Measurements from ENCODE around the gene ACOT7.

- TF ChIP-seq ATF2 (CRISPR knock-in tag; IDR thresholded peaks at IDR 0.05; ENCODE audit: borderline replicate concordance, low read depth): no peak
- TF ChIP-seq CTCF (IDR thresholded peaks at IDR 0.05): no peak
- no peak for TF ChIP-seq SP1 (CRISPR knock-in tag; conservative IDR thresholded peaks at IDR 0.05)
- TF ChIP-seq E2F4 (CRISPR knock-in tag; IDR thresholded peaks at IDR 0.05; ENCODE audit: borderline replicate concordance, low read depth): no peak
- TF ChIP-seq RELA (CRISPR knock-in tag; IDR thresholded peaks at IDR 0.05; ENCODE audit: borderline replicate concordance): no peak
- no peak for TF ChIP-seq ZBTB43 (CRISPR knock-in tag; IDR thresholded peaks at IDR 0.05)
- no peak for TF ChIP-seq FOXJ3 (CRISPR knock-in tag; IDR thresholded peaks at IDR 0.05; ENCODE audit: borderline replicate concordance)
- TF ChIP-seq ARID4B (CRISPR knock-in tag; IDR thresholded peaks at IDR 0.05; ENCODE audit: borderline replicate concordance): no peak
- TF ChIP-seq TCF7 (CRISPR knock-in tag; IDR thresholded peaks at IDR 0.05; ENCODE audit: low read depth): no peak
- TF ChIP-seq GABPB1 (CRISPR knock-in tag; IDR thresholded peaks at IDR 0.05): no peak
- no peak for TF ChIP-seq ATF3 (CRISPR knock-in tag; conservative IDR thresholded peaks at IDR 0.05)
Observed at GRCh38 chr1:6416295-6416656, 22.7 kb upstream of the ACOT7 start.
